GM21737 (cell line): ENCODE results near the gene CHN2.

Source experiments
- ATAC-seq: cut with Tn5 transposase; IDR thresholded peaks from one replicate; pipeline ENCODE4 v1.9.1; 2021; ENCODE audit warnings: mild to moderate bottlenecking, moderate library complexity; ENCODE audit not compliant: unreplicated experiment

Gene CHN2

GRCh38 chr7:29458933-29459332 lies 264.4 kb downstream of the CHN2 start:
- no peak for ATAC-seq

GRCh38 chr7:29459589-29459988 lies 265.0 kb downstream of the CHN2 start:
- ATAC-seq: no peak

GRCh38 chr7:29461996-29462395 lies 267.4 kb downstream of the CHN2 start:
- ATAC-seq: no peak

GRCh38 chr7:29463504-29464158 lies 269.1 kb downstream of the CHN2 start:
- ATAC-seq: no peak

- ATAC-seq: no peak
These were observed 270.2 kb downstream of the CHN2 start for GRCh38 chr7:29464753-29465152.

GRCh38 chr7:29467193-29467926 lies 272.8 kb downstream of the CHN2 start:
- no peak for ATAC-seq

GRCh38 chr7:29468196-29468595 lies 273.6 kb downstream of the CHN2 start:
- no peak for ATAC-seq

GRCh38 chr7:29469281-29469680 lies 274.7 kb downstream of the CHN2 start:
- ATAC-seq: no peak

- ATAC-seq: no peak
These were observed 275.5 kb downstream of the CHN2 start for GRCh38 chr7:29469976-29470557.

- ATAC-seq: no peak
These were observed 277.0 kb downstream of the CHN2 start for GRCh38 chr7:29471444-29472138.

- no peak for ATAC-seq
These were observed 282.3 kb downstream of the CHN2 start for GRCh38 chr7:29476916-29477315.

GRCh38 chr7:29478226-29478625 lies 283.7 kb downstream of the CHN2 start:
- ATAC-seq: no peak

- no peak for ATAC-seq
These were observed 284.2 kb downstream of the CHN2 start for GRCh38 chr7:29478687-29479240.

GRCh38 chr7:29479301-29480200 lies 285.0 kb downstream of the CHN2 start:
- no peak for ATAC-seq

GRCh38 chr7:29480451-29480850 lies 285.9 kb downstream of the CHN2 start:
- no peak for ATAC-seq

GRCh38 chr7:29480934-29481651 lies 286.5 kb downstream of the CHN2 start:
- no peak for ATAC-seq

- ATAC-seq: no peak
These were observed 287.5 kb downstream of the CHN2 start for GRCh38 chr7:29482056-29482455.

- ATAC-seq: no peak
These were observed 288.9 kb downstream of the CHN2 start for GRCh38 chr7:29483219-29484104.

- ATAC-seq: no peak
These were observed 289.7 kb downstream of the CHN2 start for GRCh38 chr7:29484280-29484679.
